Measurements from ENCODE around the gene MRPL48. TPM values are rescaled to one million over a fixed set of nuclear protein-coding genes. Genes with fewer than 3 reads are reported as not detected.

The MRPL48 gene
- total and polyA plus RNA-seq, 7 donors = 23.8 to 35.2 (median 26.4) TPM

GRCh38 chr11:73838443-73839122 lies 50.9 kb downstream of the MRPL48 start:
- H3K36me3 ChIP-seq (ENCODE audit: insufficient read depth in 1 of 2, low read depth in 1 of 2) = peaks cover 0 to 33% of the 10 kb centered on the region in 2 donors
- intact Hi-C loops (cut with DNase I) = no loop called here
- H3K4me1 ChIP-seq = no peaks in the 10 kb centered on the region
- H3K27ac ChIP-seq = no peak overlapping the region
- DNase-seq (no peak), ATAC-seq (no peak)
- WGBS, 3 donors = 69 to 73% (median 71%) methylated on average over 3 of the region's 3 CpGs
- H3K27me3 ChIP-seq (ENCODE audit: insufficient read depth in 3 of 3, low read length in 2 of 3) = no peaks in the 10 kb centered on the region
- no peaks in the 10 kb centered on the region for H3K9me3 ChIP-seq
- no peak overlapping the region for H3K4me3 ChIP-seq
- TF ChIP-seq CTCF (IDR thresholded peaks at IDR 0.05) = no peak

- Histone ChIP-seq H3K27ac (no peak overlapping the region), H3K36me3 (ENCODE audit: insufficient read depth in 1 of 2, low read depth in 1 of 2) (peaks cover 0 to 34% of the 10 kb centered on the region in 2 donors), H3K4me3 (no peak overlapping the region), H3K9me3 (no peaks in the 10 kb centered on the region), H3K27me3 (ENCODE audit: insufficient read depth in 3 of 3, low read length in 2 of 3) (no peaks in the 10 kb centered on the region), H3K4me1 (no peaks in the 10 kb centered on the region)
- TF ChIP-seq CTCF (IDR thresholded peaks at IDR 0.05) = no peak
- DNase-seq = no peak
- intact Hi-C loops (cut with DNase I) = no loop called here
- ATAC-seq = no peak
Observed at GRCh38 chr11:73839123-73839457, 51.4 kb downstream of the MRPL48 start.

- WGBS, 3 donors = 95 to 97% (median 97%) methylated on average over 3 of the region's 3 CpGs
- no peak for ATAC-seq
- Histone ChIP-seq H3K4me1 (no peaks in the 10 kb centered on the region), H3K27ac (no peak overlapping the region), H3K9me3 (no peaks in the 10 kb centered on the region), H3K4me3 (no peak overlapping the region), H3K27me3 (ENCODE audit: insufficient read depth in 3 of 3, low read length in 2 of 3) (no peaks in the 10 kb centered on the region), H3K36me3 (ENCODE audit: insufficient read depth in 1 of 2, low read depth in 1 of 2) (peaks cover 0 to 39% of the 10 kb centered on the region in 2 donors)
- no peak for DNase-seq
- intact Hi-C loops (cut with DNase I) = no loop called here
- TF ChIP-seq CTCF (IDR thresholded peaks at IDR 0.05) = no peak
Observed at GRCh38 chr11:73851046-73851764, 63.5 kb downstream of the MRPL48 start.

- Histone ChIP-seq H3K36me3 (ENCODE audit: insufficient read depth in 1 of 2, low read depth in 1 of 2) (peaks cover 0 to 37% of the 10 kb centered on the region in 2 donors), H3K4me1 (no peaks in the 10 kb centered on the region), H3K27me3 (ENCODE audit: insufficient read depth in 3 of 3, low read length in 2 of 3) (no peaks in the 10 kb centered on the region), H3K27ac (no peak overlapping the region), H3K4me3 (no peak overlapping the region), H3K9me3 (no peaks in the 10 kb centered on the region)
- no peak for DNase-seq
- 81 to 86% (median 83%) methylated on average over 3 of the region's 3 CpGs for WGBS, 3 donors
- ATAC-seq = no peak
- no peak for TF ChIP-seq CTCF (IDR thresholded peaks at IDR 0.05)
- intact Hi-C loops (cut with DNase I) = no loop called here
Observed at GRCh38 chr11:73852049-73852448, 64.4 kb downstream of the MRPL48 start.
